SHP77 (cell line): ENCODE data around the gene CDH19.

Experiments used
- DNase-seq, 2 experiments: peaks; one replicate each; lab custom pipeline; 2025; lab: John Stamatoyannopoulos, UW

Gene CDH19

GRCh38 chr18:66603941-66604627, at the start of gene CDH19:
CDH19 (minus strand) TSS chr18:66604090; CDS start chr18:66572204, 31,886 bp downstream.
- peak; percentile 42 to 48 for DNase-seq

GRCh38 chr18:66647671-66648070, 43.8 kb upstream of the CDH19 start:
- DNase-seq, result no peak

- no peak for DNase-seq
Observed at GRCh38 chr18:66646609-66647008, 42.7 kb upstream of the CDH19 start.

GRCh38 chr18:66645983-66646382, 42.1 kb upstream of the CDH19 start:
- DNase-seq, result no peak

GRCh38 chr18:66641056-66641455, 37.2 kb upstream of the CDH19 start:
- DNase-seq, result no peak

GRCh38 chr18:66640431-66640830, 36.5 kb upstream of the CDH19 start:
- no peak for DNase-seq

- no peak for DNase-seq
Observed at GRCh38 chr18:66638856-66639629, 35.2 kb upstream of the CDH19 start.

- DNase-seq, result no peak
Observed at GRCh38 chr18:66635342-66635741, 31.5 kb upstream of the CDH19 start.

GRCh38 chr18:66632756-66633155, 28.9 kb upstream of the CDH19 start:
- no peak for DNase-seq

GRCh38 chr18:66630831-66631230, 26.9 kb upstream of the CDH19 start:
- no peak for DNase-seq

- DNase-seq, result no peak
Observed at GRCh38 chr18:66623821-66624220, 19.9 kb upstream of the CDH19 start.

GRCh38 chr18:66621816-66622576, 18.1 kb upstream of the CDH19 start:
- no peak for DNase-seq

- peak in 1 of 2 experiments; percentile 15 for DNase-seq
Observed at GRCh38 chr18:66616523-66616983, 12.7 kb upstream of the CDH19 start.

- no peak for DNase-seq
Observed at GRCh38 chr18:66615176-66615575, 11.3 kb upstream of the CDH19 start.

- DNase-seq, result no peak
Observed at GRCh38 chr18:66607632-66608031, 3.7 kb upstream of the CDH19 start.

- DNase-seq, result no peak
Observed at GRCh38 chr18:66601649-66602048, 2.2 kb downstream of the CDH19 start.

GRCh38 chr18:66599190-66599589, 4.7 kb downstream of the CDH19 start:
- DNase-seq, result peak in 1 of 2 experiments; percentile 8

- DNase-seq, result no peak
Observed at GRCh38 chr18:66587430-66587829, 16.5 kb downstream of the CDH19 start.

- DNase-seq, result no peak
Observed at GRCh38 chr18:66582211-66582610, 21.7 kb downstream of the CDH19 start.

- no peak for DNase-seq
Observed at GRCh38 chr18:66575263-66575662, 28.6 kb downstream of the CDH19 start.

GRCh38 chr18:66571845-66572244, 32.0 kb downstream of the CDH19 start:
- no peak for DNase-seq

GRCh38 chr18:66566616-66567015, 37.3 kb downstream of the CDH19 start:
- DNase-seq, result no peak

GRCh38 chr18:66564236-66564635, 39.7 kb downstream of the CDH19 start:
- no peak for DNase-seq
